Hepatocyte (in vitro differentiated cells): ENCODE results near the gene MGAT5B. TPM values are rescaled to one million over a fixed set of nuclear protein-coding genes. Genes with fewer than 3 reads are reported as not detected.

Source experiments
- DNase-seq: peaks from one replicate; pipeline ENCODE4 v3.0.0-alpha.2; 2016; ENCODE audit warnings: low spot score
- H2AFZ ChIP-seq: fragments of 200-600 bp; sonication (generic); 2 replicates; pipeline ENCODE4 v1.6.0; 2016; ENCODE audit warnings: antibody characterized with exemption, mild to moderate bottlenecking
- H3K27ac ChIP-seq: fragments of 200-600 bp; sonication (generic); 2 replicates; pipeline ENCODE4 v1.5.1; 2016; ENCODE audit warnings: mild to moderate bottlenecking
- H3K27me3 ChIP-seq: fragments of 200-600 bp; sonication (generic); 2 replicates; pipeline ENCODE4 v1.6.1; 2016
- H3K36me3 ChIP-seq: fragments of 200-600 bp; sonication (generic); replicated peaks from 2 replicates; pipeline ENCODE4 v1.5.1; 2016; ENCODE audit warnings: low read depth; ENCODE audit not compliant: insufficient read depth
- H3K4me1 ChIP-seq: fragments of 200-600 bp; sonication (generic); 2 replicates; pipeline ENCODE4 v1.5.1; 2016; ENCODE audit warnings: mild to moderate bottlenecking, moderate library complexity; ENCODE audit not compliant: insufficient read depth
- H3K4me2 ChIP-seq: fragments of 200-600 bp; sonication (generic); 2 replicates; pipeline ENCODE4 v1.6.0; 2016
- H3K4me3 ChIP-seq: fragments of 200-600 bp; sonication (generic); 2 replicates; pipeline ENCODE4 v1.5.1; 2016; ENCODE audit warnings: mild to moderate bottlenecking
- H3K79me2 ChIP-seq: fragments of 200-600 bp; sonication (generic); 2 replicates; pipeline ENCODE4 v1.6.0; 2017; ENCODE audit warnings: mild to moderate bottlenecking
- H3K9me2 ChIP-seq: fragments of 200-600 bp; sonication (generic); replicated peaks from 2 replicates; pipeline ENCODE4 v1.6.0; 2017; ENCODE audit warnings: mild to moderate bottlenecking; ENCODE audit not compliant: insufficient read depth
- H3K9me3 ChIP-seq: fragments of 200-600 bp; sonication (generic); 2 replicates; pipeline ENCODE4 v1.5.1; 2016; ENCODE audit warnings: low read depth, mild to moderate bottlenecking
- H4K20me1 ChIP-seq: fragments of 200-600 bp; sonication (generic); 2 replicates; pipeline ENCODE4 v1.6.0; 2016; ENCODE audit warnings: mild to moderate bottlenecking; ENCODE audit not compliant: insufficient read depth, poor library complexity, severe bottlenecking
- CTCF ChIP-seq: fragments of 200-600 bp; sonication (generic); IDR thresholded peaks from 2 replicates; pipeline ENCODE4 v1.5.1; 2016; ENCODE audit warnings: antibody characterized with exemption, mild to moderate bottlenecking; ENCODE audit not compliant: poor library complexity
- EZH2 ChIP-seq: fragments of 200-600 bp; sonication (generic); IDR thresholded peaks from 2 replicates; pipeline ENCODE4 v1.6.1; 2016; ENCODE audit warnings: antibody characterized with exemption, mild to moderate bottlenecking, borderline replicate concordance
- EZH2phosphoT487 ChIP-seq: fragments of 200-600 bp; sonication (generic); IDR thresholded peaks from one replicate; pipeline ENCODE4 v1.6.1; 2018; ENCODE audit warnings: antibody characterized with exemption, mild to moderate bottlenecking, low read depth, moderate library complexity; ENCODE audit not compliant: unreplicated experiment, severe bottlenecking
- WGBS: methylation state at CpG from one replicate; pipeline ENCODE4 v1.1.6; 2016; ENCODE audit warnings: low lambda C conversion rate; ENCODE audit errors: missing lambda C conversion rate; 5-methylcytosine and 5-hydroxymethylcytosine counted together
- polyA plus RNA-seq: library from polyadenylated mRNA; unstranded; fragments of >200 nt; fragmentation: Nextera tagmentation; extraction: Ambion mirVana; gene quantifications from 2 replicates; pipeline ENCODE4 v1.2.1, GENCODE V29; 2016
- total RNA-seq: library from RNA; depleted of rRNA; stranded (reverse); fragments of >200 nt; gene quantifications from 2 replicates; pipeline ENCODE4 v1.2.3, GENCODE V29; 2014

Gene MGAT5B
- total and polyA plus RNA-seq, 2 experiments from 2014 or later: 0.89 to 1.1 TPM

DNA sequence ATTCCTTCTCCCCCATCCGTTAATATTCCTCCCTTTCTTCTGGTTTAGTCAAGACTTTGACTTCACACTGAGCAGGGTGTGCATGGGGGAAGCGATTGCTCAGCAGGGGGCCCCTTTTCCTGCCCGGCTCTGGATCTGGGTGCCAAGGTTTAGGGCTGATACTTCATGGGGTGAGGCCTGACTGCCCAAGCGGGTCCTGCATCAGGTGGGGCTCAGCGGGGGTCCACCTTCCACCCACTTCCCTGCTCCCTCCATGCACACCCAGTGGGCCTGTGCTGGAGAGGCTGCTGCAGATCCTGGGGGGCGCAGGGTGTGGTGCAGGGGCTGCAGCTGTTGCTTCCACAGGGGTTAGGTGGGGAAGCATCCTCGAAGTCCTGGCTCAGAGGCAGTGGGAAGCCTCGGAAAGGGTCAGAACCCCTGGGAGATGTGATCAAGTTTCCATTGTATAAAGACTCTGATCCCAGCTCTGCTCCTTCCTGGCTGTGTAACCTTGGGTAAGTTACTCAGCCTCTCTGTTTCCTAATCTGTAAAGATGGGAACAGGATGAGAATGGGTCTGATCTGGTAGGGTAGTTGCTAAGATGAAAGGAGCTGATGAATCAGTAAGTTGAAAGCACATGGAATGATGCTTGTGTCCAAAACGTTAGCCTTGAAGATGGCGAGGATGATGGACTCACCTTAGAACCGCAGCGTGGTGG is 53.3 kb downstream of the MGAT5B start:
- Histone ChIP-seq H3K36me3 (no peaks in the 10 kb centered on the region), H3K4me2 (no peak overlapping the region), H2AFZ (no peak overlapping the region), H3K27me3 (peaks cover 16% of the 10 kb centered on the region), H3K27ac (no peak overlapping the region), H3K9me2 (no peaks in the 10 kb centered on the region), H4K20me1 (no peaks in the 10 kb centered on the region), H3K79me2 (no peaks in the 10 kb centered on the region), H3K4me1 (no peaks in the 10 kb centered on the region), H3K4me3 (no peak overlapping the region), H3K9me3 (no peaks in the 10 kb centered on the region)
- TF ChIP-seq CTCF (no peak), EZH2 (no peak), EZH2phosphoT487 (no peak)
- 90% methylated on average over 12 of the region's 12 CpGs for WGBS
- DNase-seq: no peak

- Histone ChIP-seq H3K4me2 (no peak overlapping the region), H2AFZ (no peak overlapping the region), H3K4me1 (no peaks in the 10 kb centered on the region), H4K20me1 (no peaks in the 10 kb centered on the region), H3K9me2 (no peaks in the 10 kb centered on the region), H3K27ac (no peak overlapping the region), H3K27me3 (peaks cover 16% of the 10 kb centered on the region), H3K9me3 (no peaks in the 10 kb centered on the region), H3K79me2 (no peaks in the 10 kb centered on the region), H3K4me3 (no peak overlapping the region), H3K36me3 (no peaks in the 10 kb centered on the region)
- WGBS: 20% methylated on average over 1 of the region's 1 CpG
- no peak for DNase-seq
- no peak for TF ChIP-seq EZH2phosphoT487
Measured at GRCh38 chr17:76922084-76922483, 53.9 kb downstream of the MGAT5B start.

- Histone ChIP-seq H3K27ac (no peak overlapping the region), H3K4me1 (no peaks in the 10 kb centered on the region), H3K4me2 (no peak overlapping the region), H3K79me2 (no peaks in the 10 kb centered on the region), H3K4me3 (no peak overlapping the region), H3K9me3 (no peaks in the 10 kb centered on the region), H3K27me3 (peaks cover 16% of the 10 kb centered on the region), H3K36me3 (no peaks in the 10 kb centered on the region), H4K20me1 (no peaks in the 10 kb centered on the region), H3K9me2 (no peaks in the 10 kb centered on the region), H2AFZ (no peak overlapping the region)
- TF ChIP-seq EZH2: no peak
- no peak for TF ChIP-seq EZH2phosphoT487
- TF ChIP-seq CTCF: no peak
- whole genome bisulfite sequencing: 80% methylated on average over 13 of the region's 13 CpGs
- DNase-seq: no peak
Measured at GRCh38 chr17:76922967-76923366, 54.8 kb downstream of the MGAT5B start.

- Histone ChIP-seq H4K20me1 (no peaks in the 10 kb centered on the region), H3K27me3 (peaks cover 16% of the 10 kb centered on the region), H2AFZ (no peak overlapping the region), H3K79me2 (no peaks in the 10 kb centered on the region), H3K4me1 (no peaks in the 10 kb centered on the region), H3K4me2 (no peak overlapping the region), H3K9me2 (no peaks in the 10 kb centered on the region), H3K4me3 (no peak overlapping the region), H3K36me3 (no peaks in the 10 kb centered on the region), H3K9me3 (no peaks in the 10 kb centered on the region), H3K27ac (no peak overlapping the region)
- no peak for TF ChIP-seq CTCF
- TF ChIP-seq EZH2phosphoT487: no peak
- TF ChIP-seq EZH2: no peak
- WGBS: 84% methylated on average over 13 of the region's 13 CpGs
- no peak for DNase-seq
Measured at GRCh38 chr17:76923491-76923890, 55.3 kb downstream of the MGAT5B start.
